IPS-NIHi7 (cell line): ENCODE results near the gene MYOG.

Experiments
- DNase-seq: peaks from one replicate; pipeline ENCODE4 v3.0.0; 2012; ENCODE audit warnings: mixed read lengths; ENCODE audit errors: extremely low spot score

MYOG gene

GRCh38 chr1:203085528-203086406, at the start of gene MYOG:
TSS of gene MYOG (minus strand) at chr1:203086012. CDS start at chr1:203085961, 51 bp downstream.
- DNase-seq, result no peak

DNA sequence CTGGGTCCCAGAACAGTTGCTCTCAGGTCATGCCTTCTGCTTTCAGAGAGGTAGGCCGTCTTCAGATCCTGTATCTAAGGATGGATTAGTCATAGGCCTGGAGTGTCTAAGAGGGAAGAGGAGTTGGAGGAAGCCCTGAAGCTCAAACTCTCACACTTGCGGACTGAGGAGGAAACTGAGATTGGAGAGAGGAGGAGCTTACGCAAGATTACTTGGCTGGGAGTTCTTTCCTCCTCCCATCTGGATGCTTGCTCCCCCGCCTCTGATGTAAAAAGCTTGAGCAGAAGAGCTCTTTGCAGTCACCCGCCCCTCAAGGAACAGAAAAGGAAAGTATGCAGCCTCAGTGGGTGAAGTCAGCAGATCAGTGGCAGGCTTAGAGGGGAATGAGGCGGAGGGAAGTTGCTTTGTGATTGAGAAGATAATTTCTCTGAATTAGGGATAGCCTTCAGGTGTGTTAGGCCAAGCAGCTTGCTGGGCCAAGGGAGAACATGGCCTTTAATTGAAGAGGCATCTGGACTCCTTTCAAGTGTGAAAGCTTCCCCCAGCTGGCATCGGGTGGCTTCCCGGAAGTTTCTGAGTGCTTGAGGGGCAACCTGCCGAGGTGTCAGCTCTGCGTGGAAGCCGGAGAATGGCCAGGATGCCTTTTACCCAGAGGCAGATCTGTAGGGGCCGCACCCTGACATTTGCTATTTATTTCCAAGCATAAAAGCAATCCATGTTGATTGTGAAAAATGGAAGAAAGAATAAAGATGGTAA, 48.3 kb upstream of the MYOG start:
- DNase-seq, result no peak

DNA sequence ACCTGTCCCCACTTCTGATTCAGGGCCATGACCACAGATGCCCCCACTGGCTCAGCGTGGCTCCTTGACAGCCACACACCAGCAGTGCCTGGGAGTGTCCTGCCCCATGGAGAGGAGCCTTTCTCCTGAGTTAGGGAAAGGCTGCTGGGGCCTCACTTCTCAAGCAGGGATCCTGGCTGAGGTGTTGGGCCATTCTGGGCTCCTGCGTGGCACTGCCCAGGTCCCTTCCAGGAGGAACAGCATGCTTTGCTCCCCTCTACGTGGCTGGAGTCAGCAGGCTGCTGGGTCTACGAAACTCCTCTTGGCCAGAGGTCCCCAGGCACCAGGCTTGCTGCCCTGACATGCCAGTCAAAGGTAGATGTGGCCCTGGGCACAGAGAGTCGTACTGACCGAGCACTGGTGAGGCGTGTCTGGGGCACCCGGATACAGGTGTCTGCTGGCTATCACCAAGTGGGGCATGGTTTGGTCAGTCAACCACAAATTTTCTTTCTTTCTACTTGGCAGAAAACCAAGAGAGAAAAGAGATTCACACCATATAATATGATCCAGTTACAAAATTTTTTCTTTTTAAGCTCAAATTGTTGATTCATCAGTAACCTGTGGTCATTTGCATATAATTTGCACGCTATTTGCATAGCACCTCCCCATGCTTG, 45.9 kb upstream of the MYOG start:
- no peak for DNase-seq

- DNase-seq, result no peak
These were observed 44.7 kb upstream of the MYOG start for GRCh38 chr1:203130358-203130985.

- DNase-seq, result no peak
These were observed 43.9 kb upstream of the MYOG start for GRCh38 chr1:203129501-203130231.

- DNase-seq, result no peak
These were observed 43.1 kb upstream of the MYOG start for GRCh38 chr1:203128716-203129500.

DNA sequence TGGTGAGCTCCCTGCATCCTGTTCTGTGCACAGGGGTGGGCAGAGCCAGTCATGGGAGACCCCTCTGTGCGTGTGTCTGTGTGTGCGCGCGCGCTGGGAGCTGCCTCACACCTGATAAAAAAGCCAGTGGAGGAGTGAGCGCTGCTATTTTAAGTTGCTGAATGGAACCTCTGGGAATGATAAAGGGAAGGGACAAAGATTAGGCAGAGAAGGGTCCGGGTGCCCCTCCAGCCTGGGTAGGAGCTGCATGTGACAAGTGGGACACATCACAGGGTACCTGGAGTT, 42.6 kb upstream of the MYOG start:
- no peak for DNase-seq

DNA sequence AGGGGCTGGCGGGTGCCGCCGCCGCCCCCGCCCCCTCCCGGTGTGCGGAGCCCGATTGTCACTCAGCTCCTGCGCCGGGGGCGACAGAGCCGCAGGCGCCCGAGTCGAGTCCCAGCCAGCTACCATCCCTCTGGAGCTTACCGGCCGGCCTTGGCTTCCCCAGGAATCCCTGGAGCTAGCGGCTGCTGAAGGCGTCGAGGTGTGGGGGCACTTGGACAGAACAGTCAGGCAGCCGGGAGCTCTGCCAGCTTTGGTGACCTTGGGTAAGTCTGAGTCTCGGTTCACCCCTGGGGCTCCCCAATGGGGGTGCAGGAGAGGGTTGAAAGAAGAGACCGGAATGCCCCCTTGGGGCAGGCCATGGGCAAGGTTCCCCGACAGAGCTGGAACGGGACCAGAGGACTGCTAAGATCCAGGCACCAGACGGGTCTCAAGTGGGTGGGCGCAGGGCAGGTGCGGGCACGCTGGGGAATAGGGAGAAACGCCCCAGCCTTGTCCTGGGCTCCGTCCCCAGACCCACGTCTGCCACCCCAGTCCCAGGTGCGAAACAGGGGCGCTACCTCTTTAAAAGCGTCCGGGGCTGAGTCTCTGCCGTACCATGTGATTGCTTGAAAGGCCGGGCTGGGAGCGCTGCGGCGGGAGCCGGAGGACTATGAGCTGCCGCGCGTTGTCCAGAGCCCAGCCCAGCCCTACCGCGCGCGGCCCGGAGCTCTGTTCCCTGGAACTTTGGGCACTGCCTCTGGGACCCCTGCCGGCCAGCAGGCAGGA, 42.0 kb upstream of the MYOG start, which contains the start of gene ADORA1:
Gene ADORA1, plus strand, starts transcription at position 61 of the 765 bp plus-strand sequence. CDS start 1,116 bp downstream, outside the sequence.
- peak; percentile 76 for DNase-seq

DNA sequence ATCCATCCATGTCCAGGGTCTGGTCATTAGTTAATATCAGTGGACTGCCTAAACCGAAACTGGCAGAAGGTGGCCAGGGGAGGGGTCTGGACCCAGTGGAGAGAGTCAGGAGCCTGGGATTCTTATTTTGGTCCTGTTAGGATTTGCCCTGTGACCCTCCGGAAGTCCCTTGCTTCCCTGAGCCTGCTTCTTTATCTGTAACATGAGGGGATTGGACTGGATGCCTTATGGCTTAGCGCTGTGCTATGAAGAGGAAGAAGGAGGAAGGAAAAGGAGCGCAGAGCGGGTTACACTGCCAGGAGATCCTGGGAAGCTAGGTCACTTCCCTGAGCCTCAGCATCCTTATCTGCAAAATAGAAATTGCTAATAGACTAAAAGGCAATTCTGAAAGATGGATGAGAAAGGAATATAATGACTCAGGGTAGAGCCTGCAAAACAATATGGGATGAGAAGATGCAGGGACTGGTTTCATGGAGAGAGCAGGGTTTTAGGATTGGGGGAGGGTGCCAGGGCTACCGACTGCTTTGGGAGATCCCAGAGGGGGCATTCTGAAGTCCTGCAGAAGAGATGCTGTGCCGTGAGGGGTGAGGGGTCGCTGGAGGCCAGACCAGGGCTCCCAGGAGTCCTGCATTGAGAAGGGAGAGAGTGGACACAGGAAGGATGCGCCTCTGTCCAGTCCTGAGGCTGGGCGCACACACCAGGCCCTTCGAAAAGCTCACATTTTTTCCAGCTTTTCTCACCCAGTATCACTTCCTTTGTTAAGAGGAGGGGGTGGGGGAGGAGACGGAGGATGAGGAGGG, 41.3 kb upstream of the MYOG start:
- DNase-seq, result no peak

DNA sequence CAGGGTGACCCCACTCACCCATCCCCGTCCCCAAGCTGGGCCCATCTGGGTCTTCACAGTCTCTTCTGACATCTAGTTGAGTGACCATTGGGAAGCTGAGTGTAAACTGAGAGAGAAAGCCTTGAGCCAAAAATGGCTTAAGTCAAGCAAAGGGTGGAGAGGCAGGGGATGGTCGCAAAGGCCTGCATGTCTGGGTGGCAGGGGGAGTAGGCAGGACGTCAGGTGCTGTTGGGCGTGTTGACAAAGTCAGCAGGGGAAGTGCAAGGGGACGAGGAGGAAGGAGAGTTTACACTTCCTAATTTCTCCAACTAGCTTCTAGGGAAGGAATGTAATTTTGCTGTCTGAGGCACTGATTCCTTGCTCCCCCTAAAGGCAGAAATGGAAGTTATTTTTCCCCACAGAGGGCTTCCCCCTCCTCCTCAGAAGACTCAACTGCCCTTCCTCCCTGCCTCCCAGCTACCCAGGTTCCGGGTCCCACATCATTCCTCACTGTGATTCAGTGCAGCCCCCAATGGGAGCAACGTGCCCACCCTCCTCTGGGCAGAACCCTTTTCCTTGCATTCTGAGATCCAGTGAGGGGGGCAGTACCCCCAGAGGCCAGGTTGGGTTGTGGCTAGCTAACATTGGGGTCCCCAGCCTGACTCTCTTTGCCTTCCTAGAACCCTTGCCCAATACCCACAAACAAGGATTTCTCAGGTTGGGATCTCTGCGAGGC, 40.5 kb upstream of the MYOG start:
- DNase-seq, result peak; percentile 63

GRCh38 chr1:203124546-203125317, 38.9 kb upstream of the MYOG start:
- no peak for DNase-seq

DNA sequence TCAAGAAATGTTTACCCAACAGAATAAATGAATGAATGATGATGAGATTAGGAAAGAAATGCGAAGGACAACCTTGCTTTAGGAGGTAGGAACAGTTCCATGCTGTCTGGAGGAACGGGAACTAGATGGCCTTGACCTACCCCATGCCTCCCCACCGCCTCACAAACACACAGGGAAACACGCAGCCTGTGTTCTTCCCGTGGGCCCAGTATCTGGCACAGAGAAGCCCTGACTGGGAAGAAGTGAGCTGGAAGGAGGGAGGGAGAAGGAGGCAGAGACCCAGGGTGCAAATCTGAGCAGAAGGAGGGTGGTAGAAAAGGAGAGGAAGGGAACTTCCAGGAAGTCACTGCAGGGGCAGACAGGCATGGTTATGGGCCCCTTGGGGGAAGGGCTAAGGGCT, 38.2 kb upstream of the MYOG start:
- no peak for DNase-seq

DNA sequence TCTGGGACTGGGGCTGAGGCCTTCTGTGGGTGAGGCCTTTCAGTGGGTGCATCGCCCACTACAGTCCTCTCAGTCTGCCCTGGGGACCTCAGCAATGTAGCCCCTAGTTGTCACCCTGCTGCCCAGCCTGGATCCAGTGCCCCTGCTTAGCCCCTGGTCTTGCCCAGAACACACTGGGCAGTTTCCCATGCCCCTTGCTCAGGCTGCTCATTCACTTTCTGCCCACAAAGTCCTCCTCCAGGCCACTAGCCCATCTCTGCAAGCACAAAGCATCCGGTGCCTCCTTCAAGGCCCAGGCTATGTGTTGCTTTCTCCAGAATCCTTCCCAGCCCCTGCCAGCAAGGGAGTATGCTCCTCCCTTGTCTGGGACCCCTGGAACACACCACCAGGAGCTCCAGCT, 36.3 kb upstream of the MYOG start:
- no peak for DNase-seq

DNA sequence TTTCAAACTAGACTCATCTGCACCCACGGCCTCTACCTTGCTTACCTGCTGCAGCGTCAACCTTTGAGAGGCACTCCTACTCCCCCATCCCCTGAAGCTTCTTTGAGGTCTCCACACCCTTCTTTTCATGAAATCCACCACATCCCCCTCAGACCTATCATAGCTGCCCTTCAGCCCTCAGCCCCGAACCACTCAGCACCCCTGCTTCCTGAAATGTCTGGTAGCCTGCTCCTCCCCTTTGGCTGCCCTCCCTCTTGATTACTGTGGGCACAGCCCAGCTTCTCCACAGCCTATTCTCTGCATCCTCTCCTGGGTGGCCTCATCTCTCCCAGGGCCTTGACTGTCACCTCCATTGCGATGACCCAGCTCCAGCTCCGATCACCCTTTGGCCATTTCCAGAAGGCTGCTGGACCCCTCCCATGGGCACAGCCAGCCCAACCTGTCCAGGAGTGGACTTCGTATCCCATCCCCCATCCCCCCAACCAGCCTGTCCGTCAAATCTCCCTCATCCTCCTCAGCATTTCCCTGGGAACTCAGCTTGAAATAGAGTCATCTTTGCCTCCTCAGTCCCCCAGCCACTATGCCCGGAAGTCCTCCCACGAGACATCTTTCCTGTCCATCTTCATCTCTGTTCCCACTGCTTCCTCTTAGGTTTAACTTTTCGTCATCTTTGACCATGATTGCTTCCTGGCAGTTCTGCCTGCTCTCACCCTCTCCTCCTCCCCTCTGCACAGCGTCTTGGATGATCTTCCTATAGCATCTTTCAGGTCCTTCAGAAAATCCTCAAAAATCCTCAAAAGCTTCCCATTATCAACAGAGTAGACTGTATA, 35.6 kb upstream of the MYOG start:
- no peak for DNase-seq

DNA sequence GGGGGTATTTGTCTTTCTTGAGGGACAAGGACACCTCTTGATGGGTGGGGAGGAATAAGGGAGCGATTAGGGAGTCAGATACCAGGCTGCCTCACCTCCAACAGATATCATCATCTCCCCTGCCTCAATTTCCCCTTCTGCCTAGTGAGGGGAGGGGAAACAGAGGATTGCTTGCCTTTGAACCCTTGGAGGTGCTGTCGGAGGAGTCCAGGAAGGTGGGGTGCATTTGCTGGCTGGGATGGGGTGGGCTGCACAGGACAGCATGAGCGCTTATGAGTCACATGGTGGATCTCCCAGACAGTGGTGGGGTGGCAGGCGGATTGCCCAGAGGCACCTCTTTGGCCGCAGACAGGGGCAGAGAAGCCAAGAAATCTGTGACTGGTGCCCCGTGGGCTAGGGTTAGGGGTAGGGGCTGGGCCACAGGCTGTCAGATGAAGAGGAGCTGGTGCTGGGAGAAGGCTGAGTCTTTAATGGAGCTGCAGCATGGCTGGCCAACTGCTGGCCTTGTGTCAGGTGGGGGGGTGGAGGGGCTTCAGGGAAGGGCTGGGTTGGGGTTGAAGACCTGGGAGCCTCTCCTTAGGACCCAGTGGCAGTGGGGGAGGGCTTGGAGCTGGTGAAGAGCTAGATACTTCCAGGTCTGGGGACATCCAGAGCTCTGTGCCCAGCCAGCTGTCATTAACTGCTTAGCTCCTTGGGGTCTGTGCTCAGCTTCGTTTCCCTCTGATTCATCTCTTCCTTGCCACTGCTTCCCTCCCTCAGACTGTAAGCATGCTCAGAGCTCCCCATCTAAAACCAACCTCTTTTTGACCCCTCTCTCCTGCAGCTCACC, 34.7 kb upstream of the MYOG start:
- DNase-seq, result no peak
